NB4 (cell line): Measurements from ENCODE around the gene DNAJC8.

Experiments used
- CTCF ChIP-seq: IDR thresholded peaks from one replicate; pipeline ENCODE4 v1.5.1; 2012; ENCODE audit warnings: low read depth, low read length
- MAX ChIP-seq: IDR thresholded peaks from 2 replicates; pipeline ENCODE4 v1.6.1; 2011; ENCODE audit warnings: low read depth, low read length
- MYC ChIP-seq: IDR thresholded peaks from 2 replicates; pipeline ENCODE4 v1.6.1; 2011; ENCODE audit warnings: low read depth, low read length
- POLR2A ChIP-seq: IDR thresholded peaks from 2 replicates; pipeline ENCODE4 v1.6.1; 2011; ENCODE audit warnings: mild to moderate bottlenecking; ENCODE audit not compliant: insufficient read length; ENCODE audit errors: extremely low read depth

GRCh38 chr1:28180306-28181305 lies 52.2 kb downstream of the DNAJC8 start:
- TF ChIP-seq CTCF (no peak), POLR2A (no peak), MAX (no peak), MYC (no peak)
